CD1c-positive myeloid dendritic cell (primary cell): ENCODE results near the gene OGFRL1.
"Not testable (repeated sequence)": the region's sequence is repeated elsewhere in the genome, so short reads cannot be mapped to it uniquely, and the experiment has no call there.

Experiments used
- DNase-seq: peaks from one replicate; pipeline ENCODE4 v3.0.0-alpha.2; 2016; ENCODE audit errors: extremely low spot score

The OGFRL1 gene

DNA sequence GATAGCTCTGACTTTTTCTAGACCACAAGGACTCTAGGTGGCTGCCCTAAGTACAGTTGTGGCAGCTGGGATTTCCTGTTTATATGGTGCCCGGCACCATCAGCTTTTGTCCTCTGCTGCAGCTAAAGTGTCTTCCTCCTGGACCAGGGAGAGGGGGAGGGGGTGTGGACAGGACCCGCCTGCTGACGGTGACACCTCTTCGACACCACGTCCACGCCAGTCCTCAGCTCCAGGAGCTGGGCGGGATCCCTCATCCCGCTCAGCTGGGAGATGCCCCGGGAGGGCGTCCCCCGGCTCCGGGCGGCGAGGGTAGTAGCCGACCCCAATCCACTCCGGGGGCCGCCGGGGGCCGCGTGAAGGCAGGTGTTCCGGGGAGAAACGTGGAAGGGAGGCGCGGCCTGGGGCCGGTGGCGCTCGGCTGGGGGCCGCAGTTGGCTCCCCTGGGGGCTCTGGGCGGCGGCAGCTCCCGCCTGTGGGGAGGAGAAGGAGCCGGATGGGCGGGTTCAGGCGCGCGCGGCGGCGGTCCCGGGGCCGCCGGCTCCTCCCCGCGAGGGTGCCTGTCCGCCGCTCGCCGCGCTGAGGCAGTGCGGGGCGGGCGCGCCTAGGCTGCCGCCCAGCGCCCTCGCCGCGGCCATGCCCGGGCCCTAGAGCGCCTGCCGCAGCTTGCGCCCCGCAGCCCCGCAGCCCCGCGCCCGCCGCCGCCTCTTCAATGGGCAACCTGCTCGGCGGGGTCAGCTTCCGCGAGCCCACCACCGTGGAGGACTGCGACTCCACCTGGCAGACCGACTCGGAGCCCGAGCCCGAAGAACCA is at the start of gene OGFRL1:
Gene OGFRL1, plus strand, starts transcription at position 584 of the 811 bp plus-strand sequence. Its CDS starts 126 bp downstream, at position 710.
- peak; percentile 86 for DNase-seq

GRCh38 chr6:71239694-71240093 is 48.9 kb upstream of the OGFRL1 start:
- no peak for DNase-seq

DNA sequence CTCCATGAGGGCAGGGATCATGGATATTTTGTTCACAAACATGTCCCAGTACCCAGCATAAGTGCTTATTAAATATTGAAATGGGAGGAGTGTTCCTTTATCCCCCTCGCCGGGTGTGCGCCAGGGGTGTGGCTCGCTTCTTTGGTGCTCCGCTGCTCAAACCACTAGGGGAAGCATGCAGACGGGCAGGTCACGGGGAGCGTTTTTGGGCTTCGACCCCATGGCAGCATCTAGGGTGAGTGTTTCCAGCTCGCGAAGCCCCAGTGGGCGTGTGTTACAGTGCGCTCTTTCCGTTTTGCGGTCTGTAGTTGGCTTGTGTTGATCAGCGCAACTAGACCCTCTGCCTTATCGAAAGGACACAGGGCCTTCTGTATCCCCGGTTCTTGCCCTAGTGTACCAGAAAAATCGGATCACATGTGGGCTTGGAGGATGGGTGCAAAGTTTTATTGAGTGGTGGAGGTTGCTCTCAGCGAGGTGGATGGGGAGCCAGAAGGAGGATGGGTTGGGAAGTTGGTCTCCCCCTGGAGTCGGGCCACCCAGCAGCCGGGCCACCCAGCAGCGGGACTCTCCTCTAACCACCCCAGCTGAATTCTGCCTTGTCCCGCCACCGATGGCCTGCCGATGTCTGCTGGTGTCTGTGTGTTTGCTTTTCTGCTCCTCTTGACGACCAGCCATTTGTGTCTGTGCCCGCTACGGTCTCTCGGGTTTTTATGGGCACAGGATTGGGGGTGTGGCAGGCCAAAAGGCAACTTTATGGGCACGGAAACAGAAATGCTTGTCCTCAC is 43.2 kb upstream of the OGFRL1 start:
- DNase-seq, result no peak

GRCh38 chr6:71246596-71246995 is 42.0 kb upstream of the OGFRL1 start:
- no peak for DNase-seq

DNA sequence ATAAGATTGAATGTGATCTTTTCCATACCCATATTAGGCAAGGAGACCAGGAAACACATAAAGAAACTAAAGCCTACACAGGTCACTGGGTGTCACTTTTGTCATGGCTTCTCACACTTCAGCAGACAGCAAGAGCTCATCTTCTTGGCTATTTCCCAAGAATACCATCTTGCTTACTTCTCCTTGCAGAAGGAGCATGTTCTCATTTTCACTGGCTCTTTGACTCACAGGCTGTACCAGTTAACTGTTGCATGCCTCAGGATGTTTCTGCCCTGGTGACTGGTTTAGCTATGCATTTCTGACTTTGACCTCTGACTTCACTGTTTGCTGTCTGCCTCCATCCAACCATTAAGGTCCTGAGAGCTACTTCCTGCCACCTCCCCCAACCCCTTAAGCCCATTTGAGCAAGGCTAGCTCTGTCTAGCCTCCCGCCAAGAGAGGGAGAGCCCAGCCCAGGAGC is 40.3 kb upstream of the OGFRL1 start:
- DNase-seq, result peak; percentile 93

DNA sequence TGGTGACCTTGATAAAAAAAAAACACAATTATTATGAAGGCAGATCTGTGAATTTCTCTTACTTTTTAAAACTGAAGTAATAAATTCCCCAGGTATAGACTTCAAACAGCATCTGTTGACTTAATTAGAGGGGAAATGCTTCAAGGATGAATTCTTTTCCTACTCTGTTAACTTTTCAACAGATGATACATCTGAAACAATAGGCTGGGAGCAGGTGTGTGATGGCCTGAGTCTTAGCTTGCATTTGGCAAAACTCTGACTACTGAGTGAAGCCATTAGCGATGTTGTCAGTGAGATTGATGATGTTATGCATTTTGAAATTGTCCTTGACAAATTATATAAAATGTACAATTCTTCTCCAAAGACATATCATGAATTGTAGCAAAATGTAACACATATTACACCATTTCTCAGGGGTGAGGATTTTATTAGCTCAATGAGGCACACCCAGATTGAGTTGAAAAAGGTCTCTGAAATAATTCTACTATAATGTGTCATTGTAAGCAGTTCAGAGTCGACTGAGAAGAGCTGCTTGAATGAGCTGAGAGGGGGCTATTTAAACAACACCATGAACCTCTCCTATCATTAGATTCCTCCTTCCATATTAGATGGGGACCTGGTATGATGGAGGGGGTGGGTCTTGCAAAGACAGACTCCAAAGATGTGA is 39.6 kb upstream of the OGFRL1 start:
- no peak for DNase-seq

- DNase-seq, result peak; percentile 91
Observed at GRCh38 chr6:71250099-71250602, 38.5 kb upstream of the OGFRL1 start.

DNA sequence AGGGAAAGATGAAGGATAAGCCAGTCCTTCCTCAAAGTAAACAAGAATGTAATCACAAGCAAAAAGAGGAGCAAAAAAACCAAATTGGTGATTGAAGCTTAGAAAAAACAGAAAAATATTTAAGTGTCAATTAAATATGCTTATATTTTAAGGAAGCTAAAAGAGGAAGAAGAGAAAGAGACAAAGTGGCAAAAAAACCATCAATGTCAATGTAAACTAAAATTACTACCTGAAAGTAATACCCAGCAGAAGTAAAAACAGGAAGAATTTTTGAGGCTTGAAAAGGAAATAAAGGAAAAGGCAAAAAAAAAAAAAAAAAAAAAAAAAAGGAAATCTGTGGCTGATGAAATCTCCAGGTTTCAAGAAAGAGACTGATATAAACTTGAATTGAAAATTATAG is 36.2 kb upstream of the OGFRL1 start:
- peak; percentile 58 for DNase-seq

GRCh38 chr6:71252960-71253359 is 35.7 kb upstream of the OGFRL1 start:
- DNase-seq, result no peak

- no peak for DNase-seq
Observed at GRCh38 chr6:71254323-71254722, 34.3 kb upstream of the OGFRL1 start.

GRCh38 chr6:71258078-71258866 is 30.3 kb upstream of the OGFRL1 start:
- DNase-seq, result no peak

GRCh38 chr6:71259888-71260604 is 28.6 kb upstream of the OGFRL1 start:
- DNase-seq, result no peak

- no peak for DNase-seq
Observed at GRCh38 chr6:71262914-71263313, 25.7 kb upstream of the OGFRL1 start.

DNA sequence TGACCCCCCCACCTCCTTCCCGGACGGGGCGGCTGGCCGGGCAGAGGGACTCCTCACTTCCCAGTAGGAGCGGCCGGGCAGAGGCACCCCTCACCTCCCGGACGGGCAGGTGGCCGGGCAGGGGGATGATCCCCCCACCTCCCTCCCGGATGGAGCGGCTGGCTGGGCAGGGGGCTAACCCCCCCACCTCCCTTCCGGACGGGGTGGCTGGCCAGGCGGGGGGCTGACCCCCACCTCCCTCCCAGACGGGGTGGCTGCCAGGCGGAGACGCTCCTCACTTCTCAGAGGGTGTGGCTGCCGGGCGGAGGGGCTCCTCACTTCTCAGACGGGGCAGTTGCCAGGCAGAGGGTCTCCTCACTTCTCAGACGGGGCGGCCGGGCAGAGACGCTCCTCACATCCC is 22.2 kb upstream of the OGFRL1 start:
- not testable (repeated sequence) for DNase-seq

DNA sequence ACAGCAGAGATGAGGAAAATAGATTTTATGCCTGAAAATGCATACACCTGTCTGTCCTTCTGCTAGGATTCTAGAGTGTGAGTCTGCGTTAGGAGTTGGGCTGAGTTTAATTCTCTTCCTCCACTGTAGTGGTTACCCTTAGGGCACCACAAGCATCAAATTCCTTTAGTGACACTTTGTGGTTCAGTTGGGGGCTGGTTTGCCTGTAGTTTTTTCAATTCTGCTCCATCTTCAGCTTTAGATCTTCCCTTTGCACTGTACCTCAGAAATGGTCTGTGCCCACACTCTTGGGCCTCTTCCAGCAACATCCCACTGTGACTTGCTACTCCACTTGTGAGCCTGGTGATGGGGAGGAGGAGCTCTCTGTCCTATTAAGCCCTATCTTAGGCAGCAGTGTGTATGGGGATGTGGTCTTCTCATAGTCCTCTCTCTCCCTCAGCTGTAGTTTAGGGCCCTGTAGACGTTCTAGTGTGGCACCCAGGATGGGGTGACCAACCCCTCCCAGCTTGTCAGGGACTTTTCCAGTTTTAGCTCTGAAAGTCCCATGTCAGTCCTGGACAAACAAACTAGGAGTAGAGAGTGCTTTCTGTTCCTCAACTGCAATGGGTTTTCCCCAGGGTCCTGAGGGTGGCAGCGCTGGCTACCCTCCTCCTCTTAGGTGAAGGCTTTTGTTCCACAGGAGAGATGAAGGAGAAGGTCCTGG is 19.7 kb upstream of the OGFRL1 start:
- no peak for DNase-seq

GRCh38 chr6:71277926-71278600 is 10.5 kb upstream of the OGFRL1 start:
- DNase-seq, result no peak

DNA sequence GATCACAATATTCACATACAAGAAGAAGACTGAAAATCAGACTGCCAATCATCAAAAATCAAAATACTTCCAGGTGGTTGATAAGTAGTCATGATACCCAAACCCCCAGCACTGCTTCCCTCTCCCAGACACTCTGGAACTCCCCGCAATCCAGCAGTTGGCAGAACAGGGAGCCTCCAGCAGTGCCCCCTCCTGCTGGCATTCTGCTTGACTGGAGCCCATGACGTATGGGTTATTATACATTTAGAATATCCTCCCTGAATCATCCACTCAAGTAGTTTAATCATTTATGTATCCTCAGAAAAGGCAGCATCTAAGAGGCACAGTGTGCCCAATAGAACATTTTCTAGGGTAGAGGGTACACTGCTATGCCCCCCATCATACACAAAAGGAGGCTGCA is 9.3 kb upstream of the OGFRL1 start:
- no peak for DNase-seq

GRCh38 chr6:71279740-71280139 is 8.9 kb upstream of the OGFRL1 start:
- DNase-seq, result no peak

- no peak for DNase-seq
Observed at GRCh38 chr6:71280701-71281100, 7.9 kb upstream of the OGFRL1 start.
